K562 (cell line): ENCODE results near the gene PCSK5. TPM values are rescaled to one million over a fixed set of nuclear protein-coding genes. Genes with fewer than 3 reads are reported as not detected.

Experiments
- ATAC-seq: fragments of 200-7000 bp; cut with Tn5 transposase; 3 replicates; pipeline ENCODE4 v1.9.1; 2020; ENCODE audit warnings: moderate library complexity
- BruUV-seq: library from RNA; stranded (reverse); fragments of 400-500 nt; replicated peaks from 2 replicates; lab custom pipeline; 2021; lab: Mats Ljungman, UMichigan
- CTCF ChIA-PET: fragments of 300-600 bp; formaldehyde crosslinking; extraction: SDS; loops from one replicate; lab custom pipeline; 2021; ENCODE audit warnings: low intra/inter-chr PET ratio; lab: Yijun Ruan, JAX
- POLR2A ChIA-PET: fragments of 300-600, 350-650 bp; sonication (Branson Sonifier 250); formaldehyde crosslinking; extraction: SDS; loops from one replicate; lab custom pipeline; 2021; ENCODE audit warnings: antibody characterized with exemption, inconsistent platforms; lab: Yijun Ruan, JAX
- DNase-seq, 4 experiments: peaks; one replicate each; pipeline versions ENCODE4 v3.0.0 to v3.0.0-alpha.2; 2011 to 2018; ENCODE audit warnings: low spot score in 3 of 4, mixed read lengths in 3 of 4; ENCODE audit errors: extremely low read depth in 1 of 4
- FAIRE-seq: peaks from 2 replicates; lab custom pipeline; 2011; peaks lifted over from hg19 to GRCh38; lab: Jason Lieb, UNC
- H2AFZ ChIP-seq: 2 replicates; pipeline ENCODE4 v1.6.0; 2011; ENCODE audit warnings: low read depth, low read length, control low read depth, inconsistent platforms
- H3K27ac ChIP-seq: fragments of 200-600 bp; 3 replicates; pipeline ENCODE4 v1.8.0; 2011; ENCODE audit warnings: low read depth, mild to moderate bottlenecking, control low read depth, inconsistent platforms, low read length, moderate library complexity, mixed read lengths; ENCODE audit errors: extremely low read depth
- H3K27me3 ChIP-seq, 2 experiments: fragments of 300-600 bp in 1 of 2; 2 replicates in 1 of 2; 3 replicates in 1 of 2; pipeline versions ENCODE4 v1.6.0 to v1.8.0; 2011; ENCODE audit warnings: inconsistent platforms in 2 of 2, low read length in 2 of 2, mild to moderate bottlenecking in 1 of 2, mixed read lengths in 1 of 2, moderate library complexity in 1 of 2; ENCODE audit not compliant: control insufficient read depth in 2 of 2, insufficient read depth in 2 of 2
- H3K36me3 ChIP-seq: fragments of 300-600 bp; 3 replicates; pipeline ENCODE4 v1.8.0; 2011; ENCODE audit warnings: mild to moderate bottlenecking, low read length, inconsistent platforms; ENCODE audit not compliant: control insufficient read depth, insufficient read depth
- H3K4me1 ChIP-seq, 2 experiments: fragments of 200-600 bp in 1 of 2; replicated peaks in 1 of 2; 2 replicates in 1 of 2; 3 replicates in 1 of 2; pipeline versions ENCODE4 v1.5.1 to v1.8.0; 2011; ENCODE audit warnings: inconsistent platforms in 2 of 2, low read length in 2 of 2, mild to moderate bottlenecking in 1 of 2, mixed read lengths in 1 of 2, moderate library complexity in 1 of 2; ENCODE audit not compliant: control insufficient read depth in 2 of 2, insufficient read depth in 2 of 2
- H3K4me2 ChIP-seq: 2 replicates; pipeline ENCODE4 v1.6.1; 2011; ENCODE audit warnings: low read length, control low read depth, inconsistent platforms, mixed read lengths; ENCODE audit not compliant: insufficient read depth
- H3K4me3 ChIP-seq: fragments of 200-600 bp; sonication (generic), shearing (Covaris generic); 2 replicates; pipeline ENCODE4 v1.5.1; 2016; ENCODE audit warnings: control low read depth, inconsistent platforms
- H3K79me2 ChIP-seq: fragments of 200-600 bp; 3 replicates; pipeline ENCODE4 v1.8.0; 2011; ENCODE audit warnings: low read length, inconsistent platforms; ENCODE audit not compliant: control insufficient read depth, insufficient read depth
- H3K9ac ChIP-seq, 2 experiments: 2 replicates each; pipeline versions ENCODE4 v1.6.0 to v1.6.1; 2011; ENCODE audit warnings: low read depth in 2 of 2, low read length in 2 of 2, control low read depth in 1 of 2, inconsistent platforms in 1 of 2, mild to moderate bottlenecking in 1 of 2, mixed read lengths in 1 of 2; ENCODE audit not compliant: insufficient read depth in 1 of 2
- H3K9me1 ChIP-seq: one replicate; pipeline ENCODE4 v1.6.0; 2011; ENCODE audit warnings: inconsistent platforms, mild to moderate bottlenecking, low read length, moderate library complexity; ENCODE audit not compliant: control insufficient read depth, insufficient read depth
- H3K9me3 ChIP-seq: replicated peaks from 2 replicates; pipeline ENCODE4 v1.5.1; 2011; ENCODE audit warnings: low read depth, low read length, inconsistent platforms; ENCODE audit not compliant: control insufficient read depth, insufficient read depth
- H4K20me1 ChIP-seq: replicated peaks from 2 replicates; pipeline ENCODE4 v1.6.1; 2011; ENCODE audit warnings: low read length, inconsistent platforms, mixed read lengths; ENCODE audit not compliant: control insufficient read depth, insufficient read depth
- ARID1B ChIP-seq: fragments of 450-650 bp; IDR thresholded peaks from 2 replicates; pipeline ENCODE4 v1.6.1; 2016; ENCODE audit warnings: antibody characterized with exemption, mild to moderate bottlenecking, inconsistent platforms
- DIDO1 ChIP-seq: fragments of 450-650 bp; IDR thresholded peaks from 2 replicates; pipeline ENCODE4 v1.6.1; 2016; ENCODE audit warnings: low read depth, missing biosample characterization, missing genetic modification characterization
- HMG20B ChIP-seq: fragments of 250-450 bp; sonication (Bioruptor Pico); IDR thresholded peaks from 2 replicates; pipeline ENCODE4 v1.5.0; 2021; ENCODE audit warnings: mild to moderate bottlenecking
- MTA2 ChIP-seq: fragments of 450-650 bp; IDR thresholded peaks from 2 replicates; pipeline ENCODE4 v1.6.1; 2016; ENCODE audit warnings: low read depth
- NBN ChIP-seq: fragments of 450-650 bp; IDR thresholded peaks from 2 replicates; pipeline ENCODE4 v1.6.1; 2016; ENCODE audit warnings: low read depth, mild to moderate bottlenecking
- RBM39 ChIP-seq: fragments of 200-400 bp; formaldehyde crosslinking; optimal IDR thresholded peaks from 2 replicates; pipeline ENCODE3; 2018; ENCODE audit warnings: low read depth, low read length
- TAF1 ChIP-seq: IDR thresholded peaks from 2 replicates; pipeline ENCODE4 v1.6.1; 2011; ENCODE audit warnings: mild to moderate bottlenecking, low read length, moderate library complexity; ENCODE audit not compliant: insufficient read depth, control insufficient read depth, severe bottlenecking; ENCODE audit errors: extremely low read depth
- ZC3H4 ChIP-seq: sonication (generic); formaldehyde crosslinking; IDR thresholded peaks from 2 replicates; pipeline ENCODE4 v1.9.0; 2021; ENCODE audit warnings: missing genetic modification reagents, borderline replicate concordance
- ZNF197 ChIP-seq: fragments of 200-800 bp; sonication (Bioruptor generic); IDR thresholded peaks from 2 replicates; pipeline ENCODE4 v1.6.1; 2016; ENCODE audit warnings: low read depth, missing genetic modification characterization, missing compliant biosample characterization
- ZNF384 ChIP-seq: IDR thresholded peaks from 2 replicates; pipeline ENCODE4 v1.6.1; 2012; ENCODE audit warnings: low read depth, low read length, improper control_type of control experiment
- ZNF644 ChIP-seq: fragments of 200-800 bp; sonication (Bioruptor generic); IDR thresholded peaks from 2 replicates; pipeline ENCODE4 v1.6.1; 2016; ENCODE audit warnings: low read depth, missing genetic modification characterization, missing compliant biosample characterization
- WGBS: fragments of 100-300 bp; shearing (Covaris generic); methylation state at CpG from one replicate; pipeline ENCODE4 v1.1.6; 2016; ENCODE audit warnings: low coverage, mixed read lengths; ENCODE audit not compliant: insufficient coverage; ENCODE audit errors: missing lambda C conversion rate; 5-methylcytosine and 5-hydroxymethylcytosine counted together
- in situ Hi-C: fragments of 300-500 bp; cut with MboI; formaldehyde crosslinking; loops from 4 replicates; pipeline ENCODE4 v1.15.0; 2018; ENCODE audit warnings: inconsistent platforms, mixed read lengths
- intact Hi-C: fragments of 100-400 bp; cut with micrococcal nuclease; formaldehyde crosslinking; loops from 2 replicates; pipeline ENCODE4 v1.14.2; 2022
- polyA plus RNA-seq, 8 experiments: library from polyadenylated mRNA; depleted of rRNA in 4 of 8; stranded (reverse) in 5 of 8; unstranded in 3 of 8; fragments of >200 nt; fragmentation: Nextera tagmentation in 2 of 8; fragmentation: Illumina TruSeq in 1 of 8; extraction: Ambion mirVana in 2 of 8; extraction: Trizol in 1 of 8; gene quantifications; 2 replicates each; pipeline versions ENCODE4 v1.2.1 to v1.2.3, GENCODE V29; 2011 to 2014; ENCODE audit warnings: inconsistent platforms in 1 of 8, missing spikeins in 1 of 8
- total RNA-seq, 7 experiments: library from RNA; depleted of rRNA in 6 of 7; stranded (reverse); fragments of >200 nt in 6 of 7; fragmentation: Illumina TruSeq in 2 of 7; extraction: Trizol in 2 of 7; gene quantifications; 2 replicates each; pipeline versions ENCODE4 v1.2.1 to v1.2.3, GENCODE V29; 2011 to 2021; ENCODE audit warnings: low replicate concordance in 1 of 7
- TF ChIP-seq, protein P1 (sequence below): sonication (generic); formaldehyde crosslinking; IDR thresholded peaks from 2 replicates; pipeline ENCODE4 v1.8.0; 2022; ENCODE audit warnings: missing genetic modification reagents, mild to moderate bottlenecking, moderate library complexity, borderline replicate concordance

Gene PCSK5
- total and polyA plus RNA-seq, 9 of the 15 experiments (the other 6 are each of a cell fraction or from before 2014, with no cell fraction given), result not detected

DNA sequence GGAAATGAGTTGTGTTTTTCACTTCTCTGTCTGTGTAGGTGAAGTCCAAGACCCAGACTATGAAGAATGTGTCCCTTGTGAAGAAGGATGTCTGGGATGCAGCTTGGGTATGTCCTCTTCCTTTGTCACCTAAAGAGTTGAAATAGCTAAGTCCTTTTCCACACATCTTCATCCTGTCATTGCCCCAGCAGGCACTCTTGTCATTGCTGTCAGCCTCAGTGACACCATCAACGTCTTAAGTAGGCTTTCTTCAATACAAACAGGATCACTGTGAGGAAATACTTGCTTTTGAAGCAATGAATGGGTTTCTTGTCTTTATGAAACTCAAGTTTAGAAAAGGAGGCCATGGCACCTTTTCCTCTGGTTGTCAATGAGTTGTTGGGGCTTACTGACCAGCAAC, 350.1 kb downstream of the PCSK5 start:
- Histone ChIP-seq H3K4me2 (no peak overlapping the region), H3K27ac (no peak overlapping the region), H3K9ac (no peak overlapping the region), H3K4me3 (no peak overlapping the region), H3K36me3 (no peaks in the 10 kb centered on the region), H3K27me3 (0 out of 5 replicates have a peak, but pooled peaks cover 0 to 4% of the 10 kb centered on the region in 2 experiments), H3K4me1 (no peaks in the 10 kb centered on the region), H3K9me3 (no peaks in the 10 kb centered on the region), H2AFZ (no peak overlapping the region), H3K9me1 (no peaks in the 10 kb centered on the region), H3K79me2 (no peaks in the 10 kb centered on the region), H4K20me1 (no peaks in the 10 kb centered on the region)
- intact Hi-C loops, result no loop called here
- no peak for FAIRE-seq
- no peak for ATAC-seq
- no peak for DNase-seq
- in situ Hi-C loops, result no loop called here
- POLR2A ChIA-PET, result no interaction called here
- TF ChIP-seq ZNF197, result no peak
- no peak for TF ChIP-seq ZC3H4 (CRISPR knock-in tag)
- TF ChIP-seq, protein P1, sequence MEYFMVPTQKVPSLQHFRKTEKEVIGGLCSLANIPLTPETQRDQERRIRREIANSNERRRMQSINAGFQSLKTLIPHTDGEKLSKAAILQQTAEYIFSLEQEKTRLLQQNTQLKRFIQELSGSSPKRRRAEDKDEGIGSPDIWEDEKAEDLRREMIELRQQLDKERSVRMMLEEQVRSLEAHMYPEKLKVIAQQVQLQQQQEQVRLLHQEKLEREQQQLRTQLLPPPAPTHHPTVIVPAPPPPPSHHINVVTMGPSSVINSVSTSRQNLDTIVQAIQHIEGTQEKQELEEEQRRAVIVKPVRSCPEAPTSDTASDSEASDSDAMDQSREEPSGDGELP (CRISPR knock-in tag), result no peak
- CTCF ChIA-PET, result no interaction called here
- 0% methylated on average over 1 of the region's 1 CpG for WGBS
- BruUV-seq, result no TSS peak

DNA sequence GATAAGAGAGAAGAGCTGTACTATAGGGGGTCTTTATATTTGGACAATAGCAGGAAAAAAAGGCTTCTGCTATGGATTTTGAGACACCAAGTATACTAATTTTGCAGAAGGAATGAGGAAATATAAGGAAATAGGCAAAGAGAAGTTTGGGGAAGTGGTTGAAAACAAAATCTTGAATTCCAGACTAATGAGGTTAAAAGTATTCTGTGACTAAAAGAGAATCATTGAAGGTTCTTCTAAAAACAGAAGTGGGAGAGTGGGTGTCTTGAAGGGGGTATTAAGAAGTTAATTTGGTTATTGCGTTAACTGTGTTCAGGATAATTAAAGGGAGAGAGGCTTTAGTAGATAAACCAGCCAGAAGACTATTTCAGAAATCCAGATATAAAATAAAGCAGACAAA, 355.0 kb downstream of the PCSK5 start:
- CTCF ChIA-PET, result no interaction called here
- Histone ChIP-seq H3K9me1 (no peaks in the 10 kb centered on the region), H3K27ac (no peak overlapping the region)
- DNase-seq, result no peak
- TF ChIP-seq ZC3H4 (CRISPR knock-in tag) (no peak), HMG20B (CRISPR knock-in tag) (no peak), ZNF384 (no peak), RBM39 (no peak), MTA2 (no peak), DIDO1 (no peak), ZNF644 (tag) (no peak), ARID1B (no peak), TAF1 (no peak), NBN (no peak)
- TF ChIP-seq, all 486 proteins: peak for 0
- no peaks in the 10 kb centered on the region for H3K9me3 ChIP-seq
- in situ Hi-C loops, result no loop called here
- no peak for FAIRE-seq
- H3K79me2 ChIP-seq, result no peaks in the 10 kb centered on the region
- no peak overlapping the region for H3K4me3 ChIP-seq
- no peaks in the 10 kb centered on the region for H3K27me3 ChIP-seq
- no peak overlapping the region for H3K4me2 ChIP-seq
- H4K20me1 ChIP-seq, result no peaks in the 10 kb centered on the region
- H3K4me1 ChIP-seq, result no peaks in the 10 kb centered on the region
- 8% methylated on average over 1 of the region's 1 CpG for WGBS
- POLR2A ChIA-PET, result no interaction called here
- no peaks in the 10 kb centered on the region for H3K36me3 ChIP-seq
- no peak for ATAC-seq
- no peak overlapping the region for H3K9ac ChIP-seq
- BruUV-seq, result no TSS peak
- no peak overlapping the region for H2AFZ ChIP-seq
- intact Hi-C loops, result no loop called here
